Measurements from ENCODE around the gene PARP4. TPM values are rescaled to one million over a fixed set of nuclear protein-coding genes. Genes with fewer than 3 reads are reported as not detected.
"Not testable (repeated sequence)": the region's sequence is repeated elsewhere in the genome, so short reads cannot be mapped to it uniquely, and the experiment has no call there.

PARP4 gene
- total and polyA plus RNA-seq, 8 donors = 46.8 to 76.8 (median 54.2) TPM

- Histone ChIP-seq H3K4me3 (no peak overlapping the region), H3K36me3 (peaks cover 0 to 95% of the 10 kb centered on the region in 2 donors), H3K9me3 (no peaks in the 10 kb centered on the region), H3K4me1 (no peaks in the 10 kb centered on the region), H3K27me3 (no peaks in the 10 kb centered on the region), H3K27ac (no peak overlapping the region)
- ATAC-seq (no peak), DNase-seq (no peak)
- no peak for TF ChIP-seq CTCF (IDR thresholded peaks at IDR 0.05)
- intact Hi-C loops (cut with DNase I) = no loop called here
Measured at GRCh38 chr13:24443366-24443765, 69.2 kb downstream of the PARP4 start.

- intact Hi-C loops (cut with DNase I); H3K4me1 ChIP-seq; H3K9me3 ChIP-seq; DNase-seq; ATAC-seq; H3K27ac ChIP-seq; H3K27me3 ChIP-seq; H3K4me3 ChIP-seq: not testable (repeated sequence)
- H3K36me3 ChIP-seq = peaks cover 0 to 89% of the 10 kb centered on the region in 2 donors
Measured at GRCh38 chr13:24426045-24426444, 86.5 kb downstream of the PARP4 start.

- H3K4me3 ChIP-seq; intact Hi-C loops (cut with DNase I); H3K27me3 ChIP-seq; ATAC-seq; H3K9me3 ChIP-seq; H3K4me1 ChIP-seq; H3K27ac ChIP-seq; DNase-seq: not testable (repeated sequence)
- peaks cover 0 to 56% of the 10 kb centered on the region in 2 donors for H3K36me3 ChIP-seq
Measured at GRCh38 chr13:24419668-24420067, 92.9 kb downstream of the PARP4 start.

- DNase-seq (no peak), ATAC-seq (no peak)
- intact Hi-C loops (cut with DNase I) = no loop called here
- no peaks in the 10 kb centered on the region for H3K36me3 ChIP-seq
- TF ChIP-seq CTCF (IDR thresholded peaks at IDR 0.05) = no peak
- H3K9me3 ChIP-seq = no peaks in the 10 kb centered on the region
- no peak overlapping the region for H3K27ac ChIP-seq
- H3K27me3 ChIP-seq = no peaks in the 10 kb centered on the region
- no peaks in the 10 kb centered on the region for H3K4me1 ChIP-seq
- no peak overlapping the region for H3K4me3 ChIP-seq
Measured at GRCh38 chr13:24407844-24408243, 104.7 kb downstream of the PARP4 start.

GRCh38 chr13:24406524-24406923 lies 106.1 kb downstream of the PARP4 start:
- ATAC-seq (no peak), DNase-seq (no peak)
- H3K4me3 ChIP-seq = no peak overlapping the region
- H3K9me3 ChIP-seq = no peaks in the 10 kb centered on the region
- no peaks in the 10 kb centered on the region for H3K36me3 ChIP-seq
- H3K27ac ChIP-seq = no peak overlapping the region
- intact Hi-C loops (cut with DNase I) = no loop called here
- H3K27me3 ChIP-seq = no peaks in the 10 kb centered on the region
- no peaks in the 10 kb centered on the region for H3K4me1 ChIP-seq
- TF ChIP-seq CTCF (IDR thresholded peaks at IDR 0.05) = no peak

- Histone ChIP-seq H3K27me3 (no peaks in the 10 kb centered on the region), H3K27ac (no peak overlapping the region), H3K4me1 (no peaks in the 10 kb centered on the region), H3K9me3 (peaks cover 0 to 22% of the 10 kb centered on the region in 2 donors), H3K4me3 (no peak overlapping the region), H3K36me3 (no peaks in the 10 kb centered on the region)
- no peak for ATAC-seq
- intact Hi-C loops (cut with DNase I) = no loop called here
- DNase-seq = no peak
- no peak for TF ChIP-seq CTCF (IDR thresholded peaks at IDR 0.05)
Measured at GRCh38 chr13:24396821-24397220, 115.8 kb downstream of the PARP4 start.

All from left lung (tissue), 10 donors.